Right kidney (tissue), 1 donor: ENCODE data around the gene GRK3.
"Not testable (repeated sequence)": the region's sequence is repeated elsewhere in the genome, so short reads cannot be mapped to it uniquely, and the experiment has no call there.

ENCODE experiments used
- DNase-seq: peaks from one replicate; pipeline ENCODE4 v3.0.0-alpha.2; 2016

GRK3 gene

GRCh38 chr22:25572708-25573171 is 8.3 kb downstream of the GRK3 start:
- DNase-seq = no peak

GRCh38 chr22:25573841-25574240 is 9.4 kb downstream of the GRK3 start:
- no peak for DNase-seq

- DNase-seq = no peak
Observed at GRCh38 chr22:25574736-25575135, 10.3 kb downstream of the GRK3 start.

- DNase-seq = not testable (repeated sequence)
Observed at GRCh38 chr22:25575674-25576392, 11.4 kb downstream of the GRK3 start.

- not testable (repeated sequence) for DNase-seq
Observed at GRCh38 chr22:25581452-25581851, 17.0 kb downstream of the GRK3 start.

- DNase-seq = no peak
Observed at GRCh38 chr22:25582946-25583345, 18.5 kb downstream of the GRK3 start.

- DNase-seq = not testable (repeated sequence)
Observed at GRCh38 chr22:25584993-25585392, 20.5 kb downstream of the GRK3 start.

- DNase-seq = not testable (repeated sequence)
Observed at GRCh38 chr22:25589664-25590063, 25.2 kb downstream of the GRK3 start.

- not testable (repeated sequence) for DNase-seq
Observed at GRCh38 chr22:25593323-25593722, 28.8 kb downstream of the GRK3 start.

GRCh38 chr22:25598609-25599008 is 34.1 kb downstream of the GRK3 start:
- no peak for DNase-seq

GRCh38 chr22:25602445-25602844 is 38.0 kb downstream of the GRK3 start:
- no peak for DNase-seq

- DNase-seq = no peak
Observed at GRCh38 chr22:25602916-25603315, 38.4 kb downstream of the GRK3 start.

- not testable (repeated sequence) for DNase-seq
Observed at GRCh38 chr22:25605146-25605545, 40.7 kb downstream of the GRK3 start.

GRCh38 chr22:25605565-25605964 is 41.1 kb downstream of the GRK3 start:
- not testable (repeated sequence) for DNase-seq

- DNase-seq = not testable (repeated sequence)
Observed at GRCh38 chr22:25611284-25611683, 46.8 kb downstream of the GRK3 start.

- not testable (repeated sequence) for DNase-seq
Observed at GRCh38 chr22:25613131-25613530, 48.7 kb downstream of the GRK3 start.

GRCh38 chr22:25613558-25613957 is 49.1 kb downstream of the GRK3 start:
- DNase-seq = not testable (repeated sequence)

- not testable (repeated sequence) for DNase-seq
Observed at GRCh38 chr22:25614791-25615190, 50.3 kb downstream of the GRK3 start.

- DNase-seq = no peak
Observed at GRCh38 chr22:25621986-25622385, 57.5 kb downstream of the GRK3 start.

GRCh38 chr22:25623310-25623734 is 58.8 kb downstream of the GRK3 start:
- no peak for DNase-seq

GRCh38 chr22:25623851-25624250 is 59.4 kb downstream of the GRK3 start:
- no peak for DNase-seq

GRCh38 chr22:25624476-25624875 is 60.0 kb downstream of the GRK3 start:
- no peak for DNase-seq

- not testable (repeated sequence) for DNase-seq
Observed at GRCh38 chr22:25625747-25626623, 61.5 kb downstream of the GRK3 start.
